Left ventricle myocardium inferior (tissue), 1 donor: Measurements from ENCODE around the gene STARD9. TPM values are rescaled to one million over a fixed set of nuclear protein-coding genes. Genes with fewer than 3 reads are reported as not detected.

Experiments
- DNase-seq: peaks from one replicate; pipeline ENCODE4 v3.0.0-alpha.2; 2020
- H3K27ac ChIP-seq: fragments of 200-600 bp; replicated peaks from 2 replicates; pipeline ENCODE4 v1.8.0; 2021
- H3K27me3 ChIP-seq: fragments of 200-600 bp; 2 replicates; pipeline ENCODE4 v1.8.0; 2021; ENCODE audit warnings: low read depth
- H3K36me3 ChIP-seq: fragments of 200-600 bp; 2 replicates; pipeline ENCODE4 v1.8.0; 2021
- H3K4me1 ChIP-seq: fragments of 200-600 bp; 2 replicates; pipeline ENCODE4 v1.8.0; 2021
- H3K4me3 ChIP-seq: fragments of 200-600 bp; 2 replicates; pipeline ENCODE4 v1.8.0; 2021; ENCODE audit warnings: mild to moderate bottlenecking, moderate library complexity
- H3K9me3 ChIP-seq: fragments of 200-600 bp; replicated peaks from 2 replicates; pipeline ENCODE4 v1.8.0; 2021
- CTCF ChIP-seq: fragments of 200-600 bp; IDR thresholded peaks from 2 replicates; pipeline ENCODE4 v1.8.0; 2021; ENCODE audit warnings: antibody characterized with exemption, mild to moderate bottlenecking, borderline replicate concordance
- intact Hi-C: fragments of 100-400 bp; cut with micrococcal nuclease; formaldehyde crosslinking; loops from one replicate; pipeline ENCODE4 v1.11.0; 2022
- total RNA-seq: library from RNA; stranded (reverse); fragmentation: NEBNext Ultra II Directional; extraction: Animal tissue kit (Norgen Biotek cat#: 25700); gene quantifications from one replicate; pipeline ENCODE4 v1.2.1, GENCODE V29; 2021
- donor health status: DM: no; HTN: yes; CAD: no; lungs with severe emphysema.

Gene STARD9
- total RNA-seq, 1 donor from 2014 or later, result 4.9 TPM

- Histone ChIP-seq H3K4me1 (no peaks in the 10 kb centered on the region), H3K9me3 (no peaks in the 10 kb centered on the region), H3K36me3 (peaks cover 54% of the 10 kb centered on the region), H3K27ac (no peak overlapping the region), H3K4me3 (no peak overlapping the region), H3K27me3 (no peaks in the 10 kb centered on the region)
- no peak for DNase-seq
- intact Hi-C loops, result no loop called here
- TF ChIP-seq CTCF, result no peak
These were observed 64.7 kb downstream of the STARD9 start for GRCh38 chr15:42640109-42640508.

GRCh38 chr15:42650208-42651066 is 75.0 kb downstream of the STARD9 start:
- intact Hi-C loops, result loop anchor here (10.0 kb wide), 1 partner anchor 106 kb away; the partner anchor contains the start of genes HAUS2 and LRRC57
- Histone ChIP-seq H3K9me3 (no peaks in the 10 kb centered on the region), H3K27me3 (no peaks in the 10 kb centered on the region), H3K27ac (no peak overlapping the region), H3K4me1 (peaks cover 4% of the 10 kb centered on the region), H3K4me3 (no peak overlapping the region), H3K36me3 (peaks cover 37% of the 10 kb centered on the region)
- peak; percentile 28 for DNase-seq
- TF ChIP-seq CTCF, result peak; percentile 87

- peaks cover 85% of the 10 kb centered on the region for H3K36me3 ChIP-seq
- DNase-seq, result no peak
- H3K4me1 ChIP-seq, result no peaks in the 10 kb centered on the region
- no peaks in the 10 kb centered on the region for H3K27me3 ChIP-seq
- no peak for TF ChIP-seq CTCF
- intact Hi-C loops, result no loop called here
- no peaks in the 10 kb centered on the region for H3K9me3 ChIP-seq
- H3K27ac ChIP-seq, result no peak overlapping the region
- no peak overlapping the region for H3K4me3 ChIP-seq
These were observed 90.4 kb downstream of the STARD9 start for GRCh38 chr15:42665827-42666226.

- Histone ChIP-seq H3K4me1 (no peaks in the 10 kb centered on the region), H3K4me3 (no peak overlapping the region), H3K9me3 (no peaks in the 10 kb centered on the region), H3K27ac (no peak overlapping the region), H3K36me3 (peaks cover 93% of the 10 kb centered on the region), H3K27me3 (no peaks in the 10 kb centered on the region)
- intact Hi-C loops, result no loop called here
- no peak for DNase-seq
- no peak for TF ChIP-seq CTCF
These were observed 92.4 kb downstream of the STARD9 start for GRCh38 chr15:42667855-42668254.

GRCh38 chr15:42670451-42670850 is 95.0 kb downstream of the STARD9 start:
- no peaks in the 10 kb centered on the region for H3K9me3 ChIP-seq
- intact Hi-C loops, result no loop called here
- no peak overlapping the region for H3K4me3 ChIP-seq

More at GRCh38 chr15:42670451-42670850, 95.0 kb downstream of the STARD9 start:
- no peak for DNase-seq
- TF ChIP-seq CTCF, result no peak
- Histone ChIP-seq H3K27me3 (no peaks in the 10 kb centered on the region), H3K27ac (no peak overlapping the region), H3K4me1 (no peaks in the 10 kb centered on the region), H3K36me3 (peaks cover 88% of the 10 kb centered on the region)
